A549 treated with CORT108297 at 1 μM for 4 hours (cell line): ENCODE data around the gene ZBTB1. TPM values are rescaled to one million over a fixed set of nuclear protein-coding genes. Genes with fewer than 3 reads are reported as not detected.

ENCODE experiments used
- total RNA-seq: library from RNA; stranded (reverse); fragments of 200-300 nt; extraction: Qiagen RNA extraction; gene quantifications from 5 replicates; pipeline ENCODE4 v1.2.3, GENCODE V29; 2022

Gene ZBTB1
- 19.6 to 25.2 TPM (median 22.9 TPM) in 5 replicates for total RNA-seq

GRCh38 chr14:64504310-64504896 lies at the start of gene ZBTB1:
Gene ZBTB1, plus strand, starts transcription at chr14:64504770. Its CDS starts 16,735 bp downstream, at chr14:64521505.

DNA sequence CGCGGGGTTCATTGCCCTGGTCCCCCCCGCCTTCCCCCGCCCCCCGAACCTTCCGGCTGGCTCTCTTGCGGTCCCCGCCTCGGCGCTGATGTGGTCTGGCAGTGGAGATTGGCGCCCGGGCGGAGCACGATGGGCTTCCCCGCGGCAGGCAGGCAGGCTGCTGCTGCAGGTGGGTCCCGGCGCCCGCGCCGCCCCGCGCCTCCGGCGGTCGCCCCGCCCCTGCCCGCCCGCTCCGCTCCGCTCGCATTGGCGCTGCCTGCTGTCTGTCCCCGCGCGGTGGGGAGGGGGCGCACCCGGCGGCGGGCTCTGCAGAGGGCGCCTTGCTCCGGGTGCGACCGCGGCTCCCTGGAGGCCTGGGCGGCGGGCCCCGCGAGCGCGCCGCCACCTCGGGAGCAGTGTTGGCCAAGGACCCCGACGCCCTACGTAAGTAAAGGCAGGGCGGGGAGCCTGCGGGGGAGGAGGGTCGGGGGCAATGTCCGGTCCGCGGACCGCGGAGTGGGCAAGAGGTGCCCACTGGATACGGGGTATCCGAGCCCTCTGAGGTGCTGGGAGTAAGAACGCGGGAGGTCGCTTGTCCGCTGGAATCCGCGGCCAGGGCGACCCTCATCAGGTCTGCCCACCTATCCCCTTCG lies 39.3 kb upstream of the ZBTB1 start, which contains the start of gene AKAP5:
Gene AKAP5 (plus strand): TSS at position 309 of the 632 bp plus-strand sequence. CDS start 2,896 bp downstream, outside the sequence.

GRCh38 chr14:64503434-64504309 lies 898 bp upstream of the ZBTB1 start, which contains the start of gene ZBTB25:
Gene ZBTB25, minus strand, starts transcription at chr14:64503838. Its CDS starts 13,305 bp downstream, at chr14:64490533.

GRCh38 chr14:64540208-64541202 lies 35.9 kb downstream of the ZBTB1 start, which contains the start of gene HSPA2:
Gene HSPA2, plus strand, starts transcription at chr14:64540741. Its CDS starts 109 bp downstream, at chr14:64540850.

DNA sequence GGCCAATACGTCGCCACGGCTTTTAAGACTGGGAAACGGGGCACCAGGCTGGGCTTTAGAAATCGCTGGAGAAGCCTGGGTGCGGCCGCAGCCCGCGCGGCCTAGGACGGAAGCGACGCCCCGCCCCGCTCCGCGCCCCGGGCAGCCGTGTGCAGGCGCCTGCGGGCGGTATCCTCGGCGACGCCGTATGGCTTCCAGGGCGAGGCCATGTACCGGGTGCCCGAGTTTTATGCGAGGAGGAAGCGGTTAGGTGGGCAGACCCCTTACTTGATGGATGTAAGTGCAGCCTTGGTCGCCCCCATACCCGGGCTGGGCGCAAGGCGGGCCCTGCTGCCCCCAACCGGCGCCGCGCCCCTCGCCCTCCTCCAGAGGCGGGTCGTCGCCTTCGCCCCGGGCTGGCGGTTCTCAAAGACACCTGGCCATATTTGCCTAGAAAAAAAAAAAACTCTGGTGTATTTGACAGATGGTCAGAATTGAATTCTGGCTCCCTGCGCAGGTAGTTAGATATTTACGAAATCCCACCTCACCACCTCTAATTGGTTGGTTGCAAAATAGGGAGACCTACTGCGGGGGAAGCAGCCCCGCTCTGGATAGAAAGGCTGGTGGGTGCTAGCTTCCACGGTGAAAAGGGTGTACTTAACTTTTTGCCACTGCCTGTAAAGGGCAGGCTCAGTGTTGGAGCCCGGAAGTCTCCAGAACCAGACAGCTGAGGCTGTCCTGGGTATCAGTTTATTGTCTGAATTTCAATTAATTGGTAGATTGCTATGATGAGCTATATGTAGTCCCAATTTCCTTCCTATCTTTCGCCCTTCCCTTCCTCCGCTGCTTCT lies 45.4 kb downstream of the ZBTB1 start, which contains the start of gene PPP1R36:
Gene PPP1R36 (plus strand): TSS at position 171 of the 830 bp plus-strand sequence. CDS start 37 bp downstream, at position 208.

Other genes with a start within 250 kb of the ZBTB1 start
- gene ESR2, start 210.4 kb upstream of the ZBTB1 start, total RNA-seq = 0.01 to 0.08 TPM (median 0.07 TPM) in 5 replicates
- gene MTHFD1, start 116.4 kb upstream of the ZBTB1 start, total RNA-seq = 105 to 121 TPM (median 109 TPM) in 5 replicates
- gene AKAP5, start 39.3 kb upstream of the ZBTB1 start, total RNA-seq = 0.29 to 0.41 TPM (median 0.40 TPM) in 5 replicates
- gene ZBTB25, start 932 bp upstream of the ZBTB1 start, total RNA-seq = 3.6 to 6.6 TPM (median 5.4 TPM) in 5 replicates
- 35.4 to 47.9 TPM (median 41.5 TPM) in 5 replicates for gene HSPA2, start 36.0 kb downstream of the ZBTB1 start, total RNA-seq
- 0.14 to 0.44 TPM (median 0.23 TPM) in 5 replicates for gene PPP1R36, start 45.2 kb downstream of the ZBTB1 start, total RNA-seq
- gene PLEKHG3, start 199.7 kb downstream of the ZBTB1 start, total RNA-seq = 25.9 to 50.8 TPM (median 41.6 TPM) in 5 replicates